Thyroid gland (tissue), 4 donors: ENCODE results near the gene MYO1G.

Experiments used
- POLR2A ChIP-seq, 2 donors: fragments of 450-650 bp; IDR thresholded peaks; one replicate each; pipeline ENCODE4 v1.6.1; 2017; ENCODE audit warnings: antibody characterized with exemption in 2 of 2, mild to moderate bottlenecking in 2 of 2, moderate library complexity in 1 of 2
- TF ChIP-seq, protein P1 (sequence below), 6 experiments: fragments of 200-600 bp in 3 of 6; fragments of 450-650 bp in 3 of 6; sonication (generic) in 3 of 6; IDR thresholded peaks; one replicate each; pipeline ENCODE4 v1.5.1; 2016 to 2019; ENCODE audit warnings: antibody characterized with exemption in 6 of 6, mild to moderate bottlenecking in 2 of 6, inconsistent platforms in 1 of 6, moderate library complexity in 1 of 6

DNA sequence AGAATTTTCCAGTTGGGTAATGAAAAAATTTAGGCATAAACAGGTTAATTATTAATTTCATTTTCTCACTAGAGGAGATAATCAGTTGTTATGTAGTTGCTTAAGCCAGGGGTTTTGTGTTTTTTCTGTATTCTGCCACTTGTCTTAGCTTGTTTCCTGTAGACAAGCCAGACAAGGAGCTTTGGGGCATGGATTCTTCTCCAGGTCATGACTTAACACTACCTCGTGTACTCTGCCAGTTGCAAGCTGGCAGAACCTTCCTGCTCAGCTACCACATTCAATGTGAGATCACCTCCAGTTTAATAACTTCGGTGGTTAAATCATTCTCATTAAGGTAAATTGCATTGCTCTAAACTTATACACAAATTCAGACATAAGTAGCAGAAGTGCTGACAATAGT is 23.0 kb upstream of the MYO1G start:
- TF ChIP-seq, protein P1, sequence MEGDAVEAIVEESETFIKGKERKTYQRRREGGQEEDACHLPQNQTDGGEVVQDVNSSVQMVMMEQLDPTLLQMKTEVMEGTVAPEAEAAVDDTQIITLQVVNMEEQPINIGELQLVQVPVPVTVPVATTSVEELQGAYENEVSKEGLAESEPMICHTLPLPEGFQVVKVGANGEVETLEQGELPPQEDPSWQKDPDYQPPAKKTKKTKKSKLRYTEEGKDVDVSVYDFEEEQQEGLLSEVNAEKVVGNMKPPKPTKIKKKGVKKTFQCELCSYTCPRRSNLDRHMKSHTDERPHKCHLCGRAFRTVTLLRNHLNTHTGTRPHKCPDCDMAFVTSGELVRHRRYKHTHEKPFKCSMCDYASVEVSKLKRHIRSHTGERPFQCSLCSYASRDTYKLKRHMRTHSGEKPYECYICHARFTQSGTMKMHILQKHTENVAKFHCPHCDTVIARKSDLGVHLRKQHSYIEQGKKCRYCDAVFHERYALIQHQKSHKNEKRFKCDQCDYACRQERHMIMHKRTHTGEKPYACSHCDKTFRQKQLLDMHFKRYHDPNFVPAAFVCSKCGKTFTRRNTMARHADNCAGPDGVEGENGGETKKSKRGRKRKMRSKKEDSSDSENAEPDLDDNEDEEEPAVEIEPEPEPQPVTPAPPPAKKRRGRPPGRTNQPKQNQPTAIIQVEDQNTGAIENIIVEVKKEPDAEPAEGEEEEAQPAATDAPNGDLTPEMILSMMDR (IDR thresholded peaks at IDR 0.05): no peak
- no peak for TF ChIP-seq POLR2A (IDR thresholded peaks at IDR 0.05)
